GM18520 (cell line): ENCODE measurements around the gene TSC22D1.

Source experiments
- ATAC-seq: cut with Tn5 transposase; IDR thresholded peaks from one replicate; pipeline ENCODE4 v1.9.1; 2021; ENCODE audit not compliant: unreplicated experiment

TSC22D1 gene

GRCh38 chr13:44410328-44410859 lies 165.7 kb downstream of the TSC22D1 start:
- no peak for ATAC-seq

- no peak for ATAC-seq
Measured at GRCh38 chr13:44409595-44409994, 166.5 kb downstream of the TSC22D1 start.

GRCh38 chr13:44407891-44408290 lies 168.2 kb downstream of the TSC22D1 start:
- no peak for ATAC-seq

GRCh38 chr13:44407379-44407778 lies 168.8 kb downstream of the TSC22D1 start:
- no peak for ATAC-seq

- ATAC-seq, result no peak
Measured at GRCh38 chr13:44406617-44407016, 169.5 kb downstream of the TSC22D1 start.

- ATAC-seq, result no peak
Measured at GRCh38 chr13:44404261-44405132, 171.6 kb downstream of the TSC22D1 start.

- no peak for ATAC-seq
Measured at GRCh38 chr13:44403461-44404056, 172.6 kb downstream of the TSC22D1 start.

- no peak for ATAC-seq
Measured at GRCh38 chr13:44402899-44403445, 173.2 kb downstream of the TSC22D1 start.

GRCh38 chr13:44401577-44401976 lies 174.6 kb downstream of the TSC22D1 start:
- no peak for ATAC-seq

GRCh38 chr13:44400736-44401135 lies 175.4 kb downstream of the TSC22D1 start:
- no peak for ATAC-seq

GRCh38 chr13:44399074-44399473 lies 177.1 kb downstream of the TSC22D1 start:
- ATAC-seq, result no peak

GRCh38 chr13:44398606-44399005 lies 177.5 kb downstream of the TSC22D1 start:
- no peak for ATAC-seq

GRCh38 chr13:44397766-44398223 lies 178.3 kb downstream of the TSC22D1 start:
- no peak for ATAC-seq

- ATAC-seq, result no peak
Measured at GRCh38 chr13:44396701-44397580, 179.2 kb downstream of the TSC22D1 start.

GRCh38 chr13:44395976-44396694 lies 180.0 kb downstream of the TSC22D1 start:
- no peak for ATAC-seq

- ATAC-seq, result no peak
Measured at GRCh38 chr13:44394658-44395057, 181.5 kb downstream of the TSC22D1 start.

- no peak for ATAC-seq
Measured at GRCh38 chr13:44393391-44393790, 182.7 kb downstream of the TSC22D1 start.

GRCh38 chr13:44389876-44390275 lies 186.3 kb downstream of the TSC22D1 start:
- ATAC-seq, result no peak

GRCh38 chr13:44389060-44389666 lies 187.0 kb downstream of the TSC22D1 start:
- no peak for ATAC-seq
